ENCODE data around the gene CEP192.

GRCh38 chr18:13100942-13101658 is 109.9 kb downstream of the CEP192 start:
- TF ChIP-seq CTCF (IDR thresholded peaks at IDR 0.05): no peak
- no peak for TF ChIP-seq POLR2A (IDR thresholded peaks at IDR 0.05)

All from uterus (tissue), 2 donors.